ENCODE results near the gene NCKAP5. TPM values are rescaled to one million over a fixed set of nuclear protein-coding genes. Genes with fewer than 3 reads are reported as not detected.
A peak's percentile ranks its signal among the peaks of the same experiment; 100 is the strongest.

The NCKAP5 gene
- total and polyA plus RNA-seq, 4 donors = 2.3 to 20.2 (median 8.1) TPM

DNA sequence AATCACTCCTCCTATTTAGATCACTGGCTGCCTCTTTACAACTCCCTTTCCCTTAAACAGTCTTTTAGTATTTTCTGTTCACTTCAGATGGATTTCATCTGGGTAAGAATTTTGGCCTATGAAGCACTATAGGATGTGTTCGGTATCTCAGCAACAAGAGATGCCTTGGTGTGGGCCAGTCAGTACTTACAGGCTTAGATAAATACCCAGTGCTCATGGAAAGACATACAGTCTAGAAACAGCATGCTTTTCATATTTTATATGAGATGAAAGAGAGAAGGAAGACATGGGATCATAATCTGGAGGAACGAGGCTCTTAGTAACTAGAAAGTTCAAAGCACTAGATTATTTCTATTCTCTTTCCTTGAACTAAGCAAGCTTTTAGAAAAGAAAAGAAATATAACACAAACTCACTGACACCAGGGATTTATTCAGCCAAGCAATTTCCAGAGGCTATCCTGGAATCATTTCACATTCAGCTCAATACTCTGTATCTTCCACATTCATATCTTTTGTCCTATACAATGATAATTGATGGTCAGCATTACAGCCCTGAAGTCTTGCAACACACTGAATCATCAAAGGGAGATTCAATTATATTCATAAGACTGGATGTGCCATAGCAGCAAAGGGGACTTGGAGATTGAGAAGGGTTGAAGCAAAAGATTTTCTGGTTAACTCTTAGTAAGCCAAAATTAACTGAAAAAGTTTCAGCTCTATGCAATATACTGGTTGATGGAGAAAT, 489.4 kb downstream of the NCKAP5 start:
- TF ChIP-seq, protein P1, sequence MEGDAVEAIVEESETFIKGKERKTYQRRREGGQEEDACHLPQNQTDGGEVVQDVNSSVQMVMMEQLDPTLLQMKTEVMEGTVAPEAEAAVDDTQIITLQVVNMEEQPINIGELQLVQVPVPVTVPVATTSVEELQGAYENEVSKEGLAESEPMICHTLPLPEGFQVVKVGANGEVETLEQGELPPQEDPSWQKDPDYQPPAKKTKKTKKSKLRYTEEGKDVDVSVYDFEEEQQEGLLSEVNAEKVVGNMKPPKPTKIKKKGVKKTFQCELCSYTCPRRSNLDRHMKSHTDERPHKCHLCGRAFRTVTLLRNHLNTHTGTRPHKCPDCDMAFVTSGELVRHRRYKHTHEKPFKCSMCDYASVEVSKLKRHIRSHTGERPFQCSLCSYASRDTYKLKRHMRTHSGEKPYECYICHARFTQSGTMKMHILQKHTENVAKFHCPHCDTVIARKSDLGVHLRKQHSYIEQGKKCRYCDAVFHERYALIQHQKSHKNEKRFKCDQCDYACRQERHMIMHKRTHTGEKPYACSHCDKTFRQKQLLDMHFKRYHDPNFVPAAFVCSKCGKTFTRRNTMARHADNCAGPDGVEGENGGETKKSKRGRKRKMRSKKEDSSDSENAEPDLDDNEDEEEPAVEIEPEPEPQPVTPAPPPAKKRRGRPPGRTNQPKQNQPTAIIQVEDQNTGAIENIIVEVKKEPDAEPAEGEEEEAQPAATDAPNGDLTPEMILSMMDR (IDR thresholded peaks at IDR 0.05; ENCODE audit: control extremely low read depth, extremely low read depth) = no peak
- no peaks in the 10 kb centered on the region for H3K36me3 ChIP-seq (ENCODE audit: control insufficient read depth in 4 of 4, insufficient read depth in 4 of 4, low read length in 4 of 4)
- no peaks in the 10 kb centered on the region for H3K9me3 ChIP-seq (ENCODE audit: control insufficient read depth in 4 of 4, insufficient read depth in 3 of 4, low read length in 3 of 4)
- H3K9ac ChIP-seq (ENCODE audit: insufficient read depth in 1 of 2, low read length in 2 of 2) = no peak overlapping the region
- ATAC-seq (ENCODE audit: insufficient read depth, low FRiP score) (no peak), DNase-seq (peak in 2 of 3 donors; percentile 13 to 31)
- H3K27me3 ChIP-seq (ENCODE audit: control insufficient read depth in 3 of 3, insufficient read depth in 3 of 3, low read length in 2 of 3) = no peaks in the 10 kb centered on the region
- no peak overlapping the region for H3K4me3 ChIP-seq
- WGBS, 2 donors = 84 to 97% methylated on average over 2 of the region's 2 CpGs
- H3K27ac ChIP-seq (ENCODE audit: low read depth in 1 of 2, low read length in 1 of 2) = no peak overlapping the region
- peaks cover 0 to 29% (median 9%) of the 10 kb centered on the region in 5 donors for H3K4me1 ChIP-seq (ENCODE audit: control insufficient read depth in 5 of 5, insufficient read depth in 5 of 5, low read length in 5 of 5)

DNA sequence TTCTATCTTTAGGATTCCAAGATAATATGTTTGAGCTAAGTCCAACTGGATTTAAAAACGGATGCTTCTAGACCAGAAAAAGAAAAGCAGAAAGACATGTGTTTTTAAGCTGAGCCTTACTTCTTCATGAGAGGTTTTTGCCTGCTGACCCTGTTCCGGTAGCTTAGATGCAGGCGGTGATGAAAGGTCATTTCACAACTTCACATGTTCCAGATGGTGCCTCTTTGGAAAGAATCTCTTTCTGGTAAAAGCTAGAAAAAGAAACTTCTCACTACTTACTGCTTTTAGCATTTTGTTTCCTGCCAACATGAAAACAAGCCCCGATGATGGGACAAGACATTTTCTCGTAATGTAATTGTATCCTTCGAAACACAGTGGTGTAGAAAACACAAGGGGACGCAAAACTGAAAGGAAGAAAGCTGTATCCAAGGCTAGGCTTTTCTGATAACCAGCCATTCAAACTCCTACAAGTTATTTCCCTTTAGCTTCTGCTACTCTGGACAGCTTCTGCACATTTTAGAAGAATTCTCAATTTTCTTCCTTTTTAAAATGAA, 490.9 kb downstream of the NCKAP5 start:
- DNase-seq (peak; percentile 65 to 95 (median 88)), ATAC-seq (ENCODE audit: insufficient read depth, low FRiP score) (no peak)
- Histone ChIP-seq H3K36me3 (ENCODE audit: control insufficient read depth in 4 of 4, insufficient read depth in 4 of 4, low read length in 4 of 4) (no peaks in the 10 kb centered on the region), H3K9ac (ENCODE audit: insufficient read depth in 1 of 2, low read length in 2 of 2) (no peak overlapping the region), H3K27me3 (ENCODE audit: control insufficient read depth in 3 of 3, insufficient read depth in 3 of 3, low read length in 2 of 3) (no peaks in the 10 kb centered on the region), H3K27ac (ENCODE audit: low read depth in 1 of 2, low read length in 1 of 2) (no peak overlapping the region), H3K9me3 (ENCODE audit: control insufficient read depth in 4 of 4, insufficient read depth in 3 of 4, low read length in 3 of 4) (no peaks in the 10 kb centered on the region), H3K4me1 (ENCODE audit: control insufficient read depth in 5 of 5, insufficient read depth in 5 of 5, low read length in 5 of 5) (peaks cover 0 to 29% (median 9%) of the 10 kb centered on the region in 5 donors), H3K4me3 (no peak overlapping the region)
- TF ChIP-seq, protein P1 (IDR thresholded peaks at IDR 0.05; ENCODE audit: control extremely low read depth, extremely low read depth) = no peak
- WGBS, 2 donors = 71 to 77% methylated on average over 7 of the region's 7 CpGs

DNA sequence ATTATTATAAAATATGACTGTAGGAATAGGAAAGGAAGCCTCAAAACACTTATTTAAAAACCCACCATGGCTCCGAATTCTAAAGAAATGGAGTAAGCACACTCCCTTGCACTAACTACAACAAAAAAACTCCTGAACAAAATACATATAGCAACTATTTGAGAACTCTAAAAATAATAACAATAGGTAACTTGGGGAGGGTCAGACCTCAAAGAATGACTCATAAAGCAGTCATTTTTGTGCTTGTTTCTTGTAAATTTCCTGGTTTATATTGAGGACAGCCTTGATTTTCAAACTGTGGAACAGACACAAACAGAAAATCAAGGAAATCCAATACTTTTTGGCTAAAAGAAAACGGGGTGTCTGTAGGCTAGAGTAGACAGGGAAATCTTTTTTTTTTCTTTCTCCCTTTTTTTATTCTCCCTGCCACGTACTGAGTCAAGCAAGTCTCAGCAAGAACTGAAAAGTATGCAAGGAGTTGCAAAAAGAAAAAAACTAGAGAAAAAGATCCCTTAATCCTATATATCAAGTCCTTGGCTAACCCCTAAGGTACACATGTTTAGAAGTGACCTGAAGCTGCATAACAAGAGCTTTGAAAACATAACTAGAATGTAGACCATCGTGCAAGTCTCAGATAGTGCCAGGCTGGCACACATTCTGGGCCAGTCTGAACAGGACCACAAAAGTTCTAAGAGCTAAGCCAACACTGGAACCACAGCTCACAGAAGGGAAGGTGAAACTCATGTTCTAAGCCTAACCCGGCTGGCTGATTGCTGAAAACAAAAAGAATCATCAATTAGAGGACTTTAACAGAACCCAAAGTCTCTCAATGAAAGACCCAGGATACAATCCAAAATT, 495.2 kb downstream of the NCKAP5 start:
- H3K27me3 ChIP-seq (ENCODE audit: control insufficient read depth in 3 of 3, insufficient read depth in 3 of 3, low read length in 2 of 3) = peaks cover 0 to 3% (median 0%) of the 10 kb centered on the region in 3 donors
- no peaks in the 10 kb centered on the region for H3K36me3 ChIP-seq (ENCODE audit: control insufficient read depth in 4 of 4, insufficient read depth in 4 of 4, low read length in 4 of 4)
- no peak overlapping the region for H3K27ac ChIP-seq (ENCODE audit: low read depth in 1 of 2, low read length in 1 of 2)
- TF ChIP-seq, protein P1 (IDR thresholded peaks at IDR 0.05; ENCODE audit: control extremely low read depth, extremely low read depth) = no peak
- no peak overlapping the region for H3K9ac ChIP-seq (ENCODE audit: insufficient read depth in 1 of 2, low read length in 2 of 2)
- peaks cover 0 to 13% (median 0%) of the 10 kb centered on the region in 5 donors for H3K4me1 ChIP-seq (ENCODE audit: control insufficient read depth in 5 of 5, insufficient read depth in 5 of 5, low read length in 5 of 5)
- WGBS, 2 donors = 74 to 79% methylated on average over 5 of the region's 5 CpGs
- DNase-seq = no peak
- no peaks in the 10 kb centered on the region for H3K9me3 ChIP-seq (ENCODE audit: control insufficient read depth in 4 of 4, insufficient read depth in 3 of 4, low read length in 3 of 4)
- ATAC-seq (ENCODE audit: insufficient read depth, low FRiP score) = no peak
- no peak overlapping the region for H3K4me3 ChIP-seq

Data from lung (tissue), 12 donors.